ENCODE results near the gene TMEM80. TPM values are rescaled to one million over a fixed set of nuclear protein-coding genes. Genes with fewer than 3 reads are reported as not detected.

Gene TMEM80
- polyA plus RNA-seq, 4 donors, result 36.1 to 56.7 (median 46.3) TPM

- DNase-seq (ENCODE audit: low read depth in 4 of 4, low spot score in 2 of 4), result no peak
Observed at GRCh38 chr11:698493-699115, 3.0 kb downstream of the TMEM80 start.

GRCh38 chr11:699116-699508 is 3.5 kb downstream of the TMEM80 start:
- DNase-seq (ENCODE audit: low read depth in 4 of 4, low spot score in 2 of 4), result no peak

DNA sequence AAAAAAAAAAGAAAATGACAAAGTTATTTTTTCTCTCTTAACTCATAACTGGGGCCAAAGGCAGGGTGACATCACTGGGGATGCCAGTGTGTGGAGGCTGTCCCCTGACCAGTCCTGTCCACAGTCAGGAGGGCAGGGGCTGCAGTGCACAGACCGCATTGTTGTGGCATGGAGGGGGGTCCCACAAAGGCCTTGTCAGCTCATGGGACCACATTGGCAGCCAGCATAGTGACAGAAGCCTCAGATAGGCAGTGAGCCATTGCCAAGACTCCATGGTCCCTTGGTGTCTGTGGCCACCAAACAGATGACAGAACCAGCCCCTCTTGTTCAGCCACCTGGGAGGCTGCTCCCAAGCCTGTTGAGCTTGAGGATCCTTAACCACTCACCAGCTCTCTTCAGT is 4.1 kb downstream of the TMEM80 start:
- DNase-seq (ENCODE audit: low read depth in 4 of 4, low spot score in 2 of 4), result no peak

GRCh38 chr11:701741-702461 is 6.3 kb downstream of the TMEM80 start:
- DNase-seq (ENCODE audit: low read depth in 4 of 4, low spot score in 2 of 4), result no peak

GRCh38 chr11:702462-703461 is 7.1 kb downstream of the TMEM80 start:
- no peak for DNase-seq (ENCODE audit: low read depth in 4 of 4, low spot score in 2 of 4)

- no peak for DNase-seq (ENCODE audit: low read depth in 4 of 4, low spot score in 2 of 4)
Observed at GRCh38 chr11:703506-703905, 7.9 kb downstream of the TMEM80 start.

DNA sequence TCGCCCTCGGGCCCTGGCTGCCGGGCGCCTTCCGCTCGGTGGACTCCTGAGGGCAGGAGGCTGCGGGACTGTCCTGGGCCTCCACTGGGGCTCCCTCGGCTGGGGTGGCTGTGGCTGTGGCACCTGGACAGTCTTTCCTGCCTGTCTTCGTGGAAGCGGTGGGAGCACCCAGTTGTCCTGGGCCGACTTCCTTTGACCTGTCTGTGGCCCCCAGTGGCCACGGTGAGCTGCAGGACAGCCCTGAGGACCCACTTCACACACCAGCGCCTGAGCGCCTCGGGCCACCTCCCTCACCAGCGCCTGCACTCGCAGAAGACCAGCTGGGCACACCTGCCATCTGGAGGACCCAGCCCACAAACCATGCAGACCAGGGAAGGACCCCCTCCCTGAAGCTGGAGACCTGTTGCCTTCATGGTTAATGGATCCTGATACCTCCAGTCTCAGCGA is 8.6 kb downstream of the TMEM80 start:
- DNase-seq (ENCODE audit: low read depth in 4 of 4, low spot score in 2 of 4), result no peak

- DNase-seq (ENCODE audit: low read depth in 4 of 4, low spot score in 2 of 4), result no peak
Observed at GRCh38 chr11:704781-705645, 9.4 kb downstream of the TMEM80 start.

DNA sequence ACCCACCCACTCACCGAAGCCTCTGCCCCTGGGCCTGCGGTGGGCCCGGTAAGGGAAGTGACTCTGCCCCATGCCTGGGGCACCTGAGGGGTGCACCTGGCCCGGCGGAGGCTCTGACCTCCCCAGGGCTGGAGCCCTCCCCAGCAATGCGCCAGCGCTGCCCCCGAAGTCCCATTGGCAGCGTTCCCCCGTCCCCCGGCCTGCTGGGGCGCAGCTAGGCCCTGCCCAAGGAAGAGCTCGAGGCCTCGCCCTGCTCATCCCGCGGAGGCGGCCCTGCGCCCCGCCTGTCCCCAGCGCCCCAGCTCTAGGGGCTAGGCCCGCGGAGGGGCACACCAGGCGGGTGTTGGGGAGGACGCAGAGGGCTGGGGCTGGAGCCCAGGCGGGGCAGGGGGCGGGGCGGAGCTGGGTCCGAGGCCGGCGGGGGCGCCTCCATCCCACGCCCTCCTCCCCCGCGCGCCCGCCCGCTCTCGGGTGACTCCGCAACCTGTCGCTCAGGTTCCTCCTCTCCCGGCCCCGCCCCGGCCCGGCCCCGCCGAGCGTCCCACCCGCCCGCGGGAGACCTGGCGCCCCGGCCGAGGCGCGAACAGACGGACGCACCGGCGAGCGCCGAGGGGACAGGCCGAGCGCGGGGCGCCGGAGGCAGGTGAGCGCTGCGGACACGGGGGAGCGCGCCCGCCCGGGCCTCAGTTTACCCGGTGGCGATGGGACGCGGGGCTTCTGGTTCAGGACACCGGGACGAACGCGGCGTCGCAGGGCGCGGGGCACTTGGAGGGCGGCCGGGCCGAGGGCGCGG is 10.2 kb downstream of the TMEM80 start, which contains the start of gene EPS8L2:
Gene EPS8L2, plus strand, starts transcription at position 586 of the 793 bp plus-strand sequence. CDS start 3,177 bp downstream, outside the sequence.
- no peak for DNase-seq (ENCODE audit: low read depth in 4 of 4, low spot score in 2 of 4)

GRCh38 chr11:706439-706956 is 10.9 kb downstream of the TMEM80 start:
- DNase-seq (ENCODE audit: low read depth in 4 of 4, low spot score in 2 of 4), result no peak

- no peak for DNase-seq (ENCODE audit: low read depth in 4 of 4, low spot score in 2 of 4)
Observed at GRCh38 chr11:706957-707816, 11.6 kb downstream of the TMEM80 start.

DNA sequence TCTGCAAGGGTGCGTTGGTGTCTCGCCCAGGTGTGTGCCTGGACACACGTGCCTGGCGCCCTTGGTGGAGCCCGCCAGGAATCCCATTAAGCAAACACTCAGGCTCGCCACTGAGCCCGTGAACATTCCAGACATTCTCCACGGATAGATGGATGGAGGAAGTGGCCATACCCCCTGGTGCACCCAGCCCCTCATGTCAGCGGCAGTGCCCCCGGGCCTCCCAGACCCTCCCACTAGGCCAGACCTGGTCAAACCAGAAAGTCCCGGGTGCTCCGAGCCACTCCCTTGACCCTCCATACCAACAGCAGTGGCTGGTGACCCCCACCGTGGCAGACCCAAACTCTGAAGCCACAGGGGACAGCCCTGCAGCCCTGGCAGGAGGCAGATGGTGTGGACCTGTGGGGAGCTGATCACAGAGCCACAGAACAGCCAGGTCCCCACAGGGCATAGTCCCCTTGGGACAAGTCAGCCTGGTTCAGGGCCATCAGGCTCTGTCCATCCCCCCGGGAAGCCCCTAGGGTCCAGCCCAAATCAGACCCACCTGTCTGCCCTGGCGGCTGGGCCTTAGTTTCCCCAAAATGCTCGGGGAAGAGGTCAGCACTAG is 12.3 kb downstream of the TMEM80 start:
- no peak for DNase-seq (ENCODE audit: low read depth in 4 of 4, low spot score in 2 of 4)

GRCh38 chr11:708511-708910 is 12.9 kb downstream of the TMEM80 start:
- no peak for DNase-seq (ENCODE audit: low read depth in 4 of 4, low spot score in 2 of 4)

DNA sequence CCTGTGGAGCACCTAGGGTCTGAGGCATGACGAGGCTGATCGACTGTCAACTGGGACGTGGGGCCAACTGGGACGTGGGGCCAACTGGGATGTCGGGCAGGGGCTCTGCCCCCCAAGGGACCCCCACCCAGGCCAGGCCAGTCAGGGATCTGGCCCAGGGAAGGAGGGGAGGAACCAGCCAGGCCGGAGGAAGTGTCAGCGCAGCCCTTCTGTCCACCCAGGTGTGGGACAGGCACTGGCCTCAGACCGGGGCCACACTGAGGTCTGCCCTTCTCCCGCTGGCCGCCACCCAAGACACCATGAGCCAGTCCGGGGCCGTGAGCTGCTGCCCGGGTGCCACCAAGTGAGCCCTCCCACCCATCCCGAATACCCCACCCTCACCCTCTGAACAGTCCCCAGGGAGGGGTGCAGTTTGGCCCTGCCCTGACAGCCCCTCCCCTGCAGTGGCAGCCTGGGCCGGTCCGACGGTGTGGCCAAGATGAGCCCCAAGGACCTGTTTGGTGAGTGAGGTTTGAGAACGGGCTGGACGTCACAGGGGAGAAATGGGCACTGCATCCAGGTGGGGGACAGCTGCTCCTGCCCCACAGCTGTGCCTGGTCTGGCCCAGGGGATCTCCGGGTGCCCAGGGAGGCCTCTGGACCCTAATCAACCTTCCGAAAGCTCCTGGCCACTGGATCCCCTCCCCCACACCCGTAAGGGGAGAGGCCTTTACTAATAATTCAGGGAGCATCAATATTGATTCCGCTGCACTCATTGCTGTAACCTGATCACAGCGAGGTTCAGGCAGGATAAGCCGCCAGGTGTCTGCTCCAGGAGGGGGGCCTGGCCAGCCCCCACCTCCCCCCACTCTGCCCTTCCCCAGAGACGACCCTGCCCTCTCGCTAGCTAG is 13.7 kb downstream of the TMEM80 start:
- DNase-seq (ENCODE audit: low read depth in 4 of 4, low spot score in 2 of 4), result no peak

GRCh38 chr11:714436-714835 is 18.8 kb downstream of the TMEM80 start:
- DNase-seq (ENCODE audit: low read depth in 4 of 4, low spot score in 2 of 4), result no peak

DNA sequence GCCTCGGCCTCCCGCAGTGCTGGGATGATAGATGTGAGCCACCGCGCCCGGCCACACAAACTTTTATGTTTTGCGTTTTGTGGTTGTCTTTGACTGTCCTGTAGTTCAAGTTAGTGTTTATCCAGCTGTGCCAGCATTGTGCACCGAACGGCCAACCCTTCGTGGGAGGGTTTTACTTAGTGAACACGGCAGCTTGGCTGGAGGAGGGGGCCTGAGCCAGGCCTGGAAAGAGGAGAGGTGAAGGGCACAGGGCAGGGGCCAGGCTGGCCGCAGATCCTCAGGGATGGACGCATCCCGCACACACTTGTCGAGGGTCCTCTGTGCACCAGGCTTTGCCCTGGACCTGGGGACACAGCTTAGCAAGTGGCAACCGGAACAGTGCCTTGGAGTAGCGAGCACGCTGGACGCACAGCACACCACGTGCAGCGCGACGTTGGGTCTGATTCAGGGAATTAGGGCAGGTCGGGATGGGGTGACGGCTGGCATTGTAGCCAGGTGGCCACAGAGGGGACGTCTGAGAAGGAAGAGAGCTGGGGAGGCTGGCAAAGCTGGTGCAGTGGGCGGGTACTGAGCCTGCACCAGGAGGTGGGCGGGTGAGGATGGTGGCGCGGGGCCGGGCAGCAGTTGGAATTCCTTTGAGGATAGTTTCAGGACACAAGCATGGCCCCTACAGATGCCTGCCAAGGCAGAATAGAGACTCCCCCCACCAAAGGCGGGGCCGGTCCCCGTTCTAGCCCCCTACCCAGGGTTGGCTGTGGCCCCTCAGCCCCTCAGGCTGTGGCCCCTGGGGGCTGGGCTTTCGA is 23.8 kb downstream of the TMEM80 start:
- DNase-seq (ENCODE audit: low read depth in 4 of 4, low spot score in 2 of 4), result no peak

All from left renal cortex interstitium (tissue), 4 donors.